Measurements from ENCODE around the gene SYT5.

DNA sequence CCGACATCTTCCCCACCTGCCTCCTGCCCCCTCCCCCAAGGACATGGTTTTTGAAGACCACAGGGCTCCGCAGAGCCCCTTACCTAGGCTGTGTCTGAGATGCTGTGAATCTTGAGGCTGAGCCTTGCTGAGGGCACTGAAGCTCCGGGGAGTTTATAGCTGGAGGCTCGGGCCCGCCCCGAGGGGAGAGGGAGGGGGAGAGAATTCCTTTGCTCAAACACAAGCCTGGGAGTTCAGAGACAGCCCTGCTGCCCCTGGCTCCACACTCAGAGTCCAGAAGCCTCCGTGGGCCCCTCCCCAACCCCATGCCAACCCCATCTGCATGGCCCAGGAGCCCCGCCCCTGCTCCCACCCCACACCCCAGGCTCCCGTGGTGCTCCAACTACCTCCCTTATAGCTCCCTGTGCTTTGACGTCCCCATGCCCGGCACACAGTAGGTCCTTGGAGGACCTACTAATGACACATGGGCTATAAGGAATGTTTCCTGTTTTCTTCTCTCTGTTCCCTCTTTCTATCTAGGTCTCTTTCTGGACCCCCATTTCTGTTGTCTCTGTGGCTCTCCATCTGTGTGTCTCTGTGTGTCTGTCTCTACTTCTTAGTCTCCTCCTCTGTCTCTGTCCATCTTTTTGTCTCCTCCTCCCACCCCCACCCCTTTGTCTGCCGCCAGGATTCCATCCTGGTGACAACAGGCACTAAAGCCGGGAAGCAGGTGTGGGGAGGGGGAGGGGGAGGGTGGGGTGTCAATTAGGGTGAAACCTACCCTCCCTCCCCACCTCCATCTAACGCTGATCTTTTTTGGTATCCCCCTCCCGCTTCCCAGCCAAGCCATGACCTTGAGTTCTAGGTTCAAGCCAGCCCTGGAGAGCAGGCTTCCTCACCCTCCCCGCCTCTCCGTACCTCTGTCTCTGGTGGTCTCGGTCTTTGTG, 30.7 kb downstream of the SYT5 start, which contains the start of gene TNNT1:
- TF ChIP-seq, protein P1, sequence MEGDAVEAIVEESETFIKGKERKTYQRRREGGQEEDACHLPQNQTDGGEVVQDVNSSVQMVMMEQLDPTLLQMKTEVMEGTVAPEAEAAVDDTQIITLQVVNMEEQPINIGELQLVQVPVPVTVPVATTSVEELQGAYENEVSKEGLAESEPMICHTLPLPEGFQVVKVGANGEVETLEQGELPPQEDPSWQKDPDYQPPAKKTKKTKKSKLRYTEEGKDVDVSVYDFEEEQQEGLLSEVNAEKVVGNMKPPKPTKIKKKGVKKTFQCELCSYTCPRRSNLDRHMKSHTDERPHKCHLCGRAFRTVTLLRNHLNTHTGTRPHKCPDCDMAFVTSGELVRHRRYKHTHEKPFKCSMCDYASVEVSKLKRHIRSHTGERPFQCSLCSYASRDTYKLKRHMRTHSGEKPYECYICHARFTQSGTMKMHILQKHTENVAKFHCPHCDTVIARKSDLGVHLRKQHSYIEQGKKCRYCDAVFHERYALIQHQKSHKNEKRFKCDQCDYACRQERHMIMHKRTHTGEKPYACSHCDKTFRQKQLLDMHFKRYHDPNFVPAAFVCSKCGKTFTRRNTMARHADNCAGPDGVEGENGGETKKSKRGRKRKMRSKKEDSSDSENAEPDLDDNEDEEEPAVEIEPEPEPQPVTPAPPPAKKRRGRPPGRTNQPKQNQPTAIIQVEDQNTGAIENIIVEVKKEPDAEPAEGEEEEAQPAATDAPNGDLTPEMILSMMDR (IDR thresholded peaks at IDR 0.05): no peak
- no peak for TF ChIP-seq POLR2A (IDR thresholded peaks at IDR 0.05)
